A549 (cell line): ENCODE measurements around the gene ITSN1.

Experiments used
- BHLHE40 ChIP-seq: IDR thresholded peaks from 2 replicates; pipeline ENCODE4 v1.6.1; 2012; ENCODE audit warnings: low read depth, low read length, inconsistent platforms
- CHD4 ChIP-seq: fragments of 200-600 bp; sonication (generic); IDR thresholded peaks from 2 replicates; pipeline ENCODE4 v1.6.1; 2016; ENCODE audit warnings: antibody characterized with exemption, mild to moderate bottlenecking, borderline replicate concordance
- CTCF ChIP-seq: fragments of >200 bp; sonication (Bioruptor Twin); formaldehyde crosslinking; IDR thresholded peaks from 3 replicates; pipeline ENCODE4 v1.5.1; 2016
- EP300 ChIP-seq, 2 experiments: fragments of >200 bp; sonication (Bioruptor Twin); formaldehyde crosslinking; IDR thresholded peaks; 2 replicates in 1 of 2; 3 replicates in 1 of 2; pipeline ENCODE4 v1.6.1; 2016 to 2017
- HDAC2 ChIP-seq: fragments of 200-600 bp; sonication (generic); IDR thresholded peaks from 2 replicates; pipeline ENCODE4 v1.6.1; 2016
- HOXA7 ChIP-seq: fragments of 250-450 bp; sonication (Bioruptor Pico); IDR thresholded peaks from 2 replicates; pipeline ENCODE4 v1.5.0; 2020; ENCODE audit warnings: mild to moderate bottlenecking, moderate library complexity
- MAFK ChIP-seq: fragments of 450-650 bp; IDR thresholded peaks from 2 replicates; pipeline ENCODE4 v1.6.1; 2014; ENCODE audit not compliant: partially characterized antibody
- MYC ChIP-seq: IDR thresholded peaks from 2 replicates; pipeline ENCODE4 v1.6.1; 2012; ENCODE audit warnings: mild to moderate bottlenecking, inconsistent platforms, low read length, improper control_type of control experiment, borderline replicate concordance
- POLR2A ChIP-seq: IDR thresholded peaks from 2 replicates; pipeline ENCODE4 v1.6.1; 2012; ENCODE audit warnings: mild to moderate bottlenecking, low read length
- RAD21 ChIP-seq, 2 experiments: fragments of >200 bp in 1 of 2; sonication (Bioruptor Twin) in 1 of 2; formaldehyde crosslinking in 1 of 2; IDR thresholded peaks in 1 of 2; conservative IDR thresholded peaks in 1 of 2; 2 replicates in 1 of 2; 3 replicates in 1 of 2; pipeline ENCODE4 v1.6.1; 2012 to 2018; ENCODE audit warnings: inconsistent platforms in 1 of 2
- RCOR1 ChIP-seq: fragments of 150-350 bp; IDR thresholded peaks from 2 replicates; pipeline ENCODE4 v1.6.1; 2014; ENCODE audit warnings: antibody characterized with exemption, low read length, low read depth
- RFX5 ChIP-seq: fragments of 450-650 bp; IDR thresholded peaks from 2 replicates; pipeline ENCODE4 v1.7.1; 2014; ENCODE audit warnings: antibody characterized with exemption, mild to moderate bottlenecking, moderate library complexity
- TF ChIP-seq, protein P1 (sequence below): IDR thresholded peaks from 2 replicates; pipeline ENCODE4 v1.6.1; 2012
- TF ChIP-seq, protein P2 (sequence below): fragments of 200-600 bp; sonication (generic); IDR thresholded peaks from 2 replicates; pipeline ENCODE4 v1.6.1; 2016; ENCODE audit warnings: antibody characterized with exemption, mild to moderate bottlenecking, moderate library complexity

DNA sequence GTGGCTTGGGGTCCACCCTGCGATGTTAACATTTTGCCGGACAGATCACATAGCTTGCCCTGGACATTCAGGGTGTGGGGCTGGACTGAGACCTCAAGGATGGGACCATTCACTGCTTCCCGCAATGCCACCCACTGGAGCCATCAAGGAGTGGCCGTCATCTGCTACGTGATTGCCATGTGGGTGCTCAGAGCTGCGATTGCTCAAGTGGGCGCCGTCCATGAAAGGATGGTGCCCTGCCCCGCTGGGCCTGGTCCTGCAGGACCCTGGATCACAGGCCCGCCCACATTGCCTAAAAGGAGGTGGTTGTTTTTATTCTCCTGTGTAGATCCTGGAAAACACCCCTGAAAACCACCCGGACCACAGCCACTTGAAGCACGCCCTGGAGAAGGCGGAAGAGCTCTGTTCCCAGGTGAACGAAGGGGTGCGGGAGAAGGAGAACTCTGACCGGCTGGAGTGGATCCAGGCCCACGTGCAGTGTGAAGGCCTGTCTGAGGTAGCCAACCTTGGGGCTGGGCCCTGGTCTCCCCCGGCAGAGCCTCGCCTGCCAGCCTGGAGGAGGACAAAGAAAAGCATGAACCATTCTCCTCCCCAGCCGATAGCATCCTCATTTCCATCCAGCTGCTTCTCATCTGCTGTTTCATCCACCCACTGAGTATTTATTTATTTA lies 232.9 kb downstream of the ITSN1 start:
- TF ChIP-seq POLR2A (no peak), CTCF (no peak), RAD21 (conservative IDR thresholded peaks at IDR 0.05 in 1 of 2, IDR thresholded peaks at IDR 0.05 in 1 of 2) (no peak), MAFK (no peak), HDAC2 (no peak), RFX5 (no peak), BHLHE40 (no peak), CHD4 (no peak), EP300 (IDR thresholded peaks at IDR 0.05) (no peak), HOXA7 (CRISPR knock-in tag) (no peak), RCOR1 (no peak), MYC (no peak)
- TF ChIP-seq, protein P1, sequence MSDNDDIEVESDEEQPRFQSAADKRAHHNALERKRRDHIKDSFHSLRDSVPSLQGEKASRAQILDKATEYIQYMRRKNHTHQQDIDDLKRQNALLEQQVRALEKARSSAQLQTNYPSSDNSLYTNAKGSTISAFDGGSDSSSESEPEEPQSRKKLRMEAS: no peak
- TF ChIP-seq, protein P2, sequence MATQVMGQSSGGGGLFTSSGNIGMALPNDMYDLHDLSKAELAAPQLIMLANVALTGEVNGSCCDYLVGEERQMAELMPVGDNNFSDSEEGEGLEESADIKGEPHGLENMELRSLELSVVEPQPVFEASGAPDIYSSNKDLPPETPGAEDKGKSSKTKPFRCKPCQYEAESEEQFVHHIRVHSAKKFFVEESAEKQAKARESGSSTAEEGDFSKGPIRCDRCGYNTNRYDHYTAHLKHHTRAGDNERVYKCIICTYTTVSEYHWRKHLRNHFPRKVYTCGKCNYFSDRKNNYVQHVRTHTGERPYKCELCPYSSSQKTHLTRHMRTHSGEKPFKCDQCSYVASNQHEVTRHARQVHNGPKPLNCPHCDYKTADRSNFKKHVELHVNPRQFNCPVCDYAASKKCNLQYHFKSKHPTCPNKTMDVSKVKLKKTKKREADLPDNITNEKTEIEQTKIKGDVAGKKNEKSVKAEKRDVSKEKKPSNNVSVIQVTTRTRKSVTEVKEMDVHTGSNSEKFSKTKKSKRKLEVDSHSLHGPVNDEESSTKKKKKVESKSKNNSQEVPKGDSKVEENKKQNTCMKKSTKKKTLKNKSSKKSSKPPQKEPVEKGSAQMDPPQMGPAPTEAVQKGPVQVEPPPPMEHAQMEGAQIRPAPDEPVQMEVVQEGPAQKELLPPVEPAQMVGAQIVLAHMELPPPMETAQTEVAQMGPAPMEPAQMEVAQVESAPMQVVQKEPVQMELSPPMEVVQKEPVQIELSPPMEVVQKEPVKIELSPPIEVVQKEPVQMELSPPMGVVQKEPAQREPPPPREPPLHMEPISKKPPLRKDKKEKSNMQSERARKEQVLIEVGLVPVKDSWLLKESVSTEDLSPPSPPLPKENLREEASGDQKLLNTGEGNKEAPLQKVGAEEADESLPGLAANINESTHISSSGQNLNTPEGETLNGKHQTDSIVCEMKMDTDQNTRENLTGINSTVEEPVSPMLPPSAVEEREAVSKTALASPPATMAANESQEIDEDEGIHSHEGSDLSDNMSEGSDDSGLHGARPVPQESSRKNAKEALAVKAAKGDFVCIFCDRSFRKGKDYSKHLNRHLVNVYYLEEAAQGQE: no peak
